ENCODE results near the gene SLIT3.
"Not testable (repeated sequence)": the region's sequence is repeated elsewhere in the genome, so short reads cannot be mapped to it uniquely, and the experiment has no call there.

The SLIT3 gene

GRCh38 chr5:169216866-169217265 lies 84.1 kb downstream of the SLIT3 start:
- DNase-seq, result no peak

DNA sequence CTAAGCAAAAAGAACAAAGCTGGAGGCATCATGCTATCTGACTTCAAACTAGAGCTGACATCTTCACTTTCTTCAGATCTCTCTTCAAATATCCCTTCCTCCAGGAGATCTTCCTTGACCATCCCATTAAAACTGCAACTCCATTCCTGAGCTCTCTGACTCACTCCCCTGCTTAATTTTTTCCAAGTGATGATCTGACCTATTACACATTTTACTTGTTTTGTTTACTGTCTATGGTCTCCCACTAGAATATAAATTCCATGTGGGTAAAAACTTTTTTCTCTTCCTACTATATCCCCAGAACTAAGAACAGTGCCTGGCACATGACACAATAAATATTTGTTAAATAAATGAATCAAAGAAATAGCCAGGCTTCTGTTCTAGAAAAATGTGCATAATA lies 87.5 kb downstream of the SLIT3 start:
- DNase-seq, result no peak

DNA sequence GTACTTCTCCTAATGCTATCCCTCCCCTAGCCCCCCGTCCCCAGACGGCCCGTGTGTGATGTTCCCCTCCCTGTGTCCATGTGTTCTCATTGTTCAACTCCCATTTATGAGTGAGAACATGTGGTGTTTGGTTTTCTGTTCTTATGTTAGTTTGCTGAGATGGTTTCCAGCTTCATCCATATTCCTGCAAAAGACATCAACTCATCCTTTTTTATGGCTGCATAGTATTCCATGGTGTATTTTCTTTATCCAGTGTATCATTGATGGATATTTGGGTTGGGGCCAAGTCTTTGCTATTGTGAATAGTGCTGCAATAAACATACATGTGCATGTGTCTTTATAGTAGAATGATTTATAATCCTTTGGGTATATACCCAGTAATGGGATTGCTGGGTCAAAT lies 89.2 kb downstream of the SLIT3 start:
- not testable (repeated sequence) for DNase-seq

GRCh38 chr5:169204788-169205400 lies 96.0 kb downstream of the SLIT3 start:
- peak; percentile 16 for DNase-seq

- peak; percentile 13 for DNase-seq
Measured at GRCh38 chr5:169202969-169203368, 98.0 kb downstream of the SLIT3 start.

DNA sequence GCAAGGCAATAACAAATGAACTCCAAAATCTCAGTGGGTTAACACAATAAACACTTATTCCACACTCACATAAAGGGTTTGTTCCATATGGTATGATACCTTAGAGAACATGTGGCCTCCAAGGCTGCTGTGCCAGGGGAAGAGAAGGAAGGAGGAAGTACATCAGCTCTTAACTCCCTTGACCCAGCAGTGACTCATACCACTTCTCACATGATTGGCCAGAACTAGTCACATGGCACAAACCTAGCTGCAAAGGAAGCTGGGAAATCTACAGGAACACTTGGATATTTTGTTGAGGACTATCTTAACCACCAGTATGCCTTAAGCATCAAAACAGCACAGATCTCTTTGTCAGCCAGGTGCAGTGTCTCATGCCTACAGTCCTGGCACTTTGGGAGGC lies 99.3 kb downstream of the SLIT3 start:
- peak; percentile 23 for DNase-seq

DNA sequence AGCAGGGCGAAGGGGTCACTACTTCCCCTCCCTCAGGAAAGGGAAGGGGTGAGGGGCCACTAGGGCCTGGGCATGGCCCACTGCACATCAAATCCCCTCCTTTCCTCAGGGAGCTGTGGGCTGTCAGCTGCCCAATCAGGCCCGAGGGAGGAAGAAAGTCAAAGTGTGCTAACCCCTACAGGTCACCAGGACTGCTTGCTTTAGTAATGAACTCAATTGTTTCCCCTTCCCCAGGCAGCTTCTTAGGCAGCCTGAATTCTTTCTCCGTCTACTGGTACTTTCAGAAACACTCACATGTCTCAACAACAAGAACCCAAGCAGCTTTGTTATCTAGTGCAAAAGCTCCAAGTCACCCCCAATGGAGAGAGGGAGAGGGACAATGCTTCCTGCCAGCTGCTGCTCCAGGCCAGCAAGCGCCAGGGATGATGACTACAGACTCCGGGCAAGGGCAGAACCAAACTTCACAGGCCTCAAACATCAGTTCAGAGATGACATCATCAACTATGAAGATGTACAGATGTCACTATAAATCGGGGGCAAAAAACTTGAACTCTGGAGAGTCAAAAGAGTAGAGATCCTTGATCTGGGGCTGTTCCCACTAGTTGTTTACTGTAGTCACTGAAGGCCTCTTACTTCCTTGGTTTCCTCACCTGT lies 100.7 kb downstream of the SLIT3 start:
- peak; percentile 18 for DNase-seq

GRCh38 chr5:169197343-169197742 lies 103.6 kb downstream of the SLIT3 start:
- DNase-seq, result no peak

DNA sequence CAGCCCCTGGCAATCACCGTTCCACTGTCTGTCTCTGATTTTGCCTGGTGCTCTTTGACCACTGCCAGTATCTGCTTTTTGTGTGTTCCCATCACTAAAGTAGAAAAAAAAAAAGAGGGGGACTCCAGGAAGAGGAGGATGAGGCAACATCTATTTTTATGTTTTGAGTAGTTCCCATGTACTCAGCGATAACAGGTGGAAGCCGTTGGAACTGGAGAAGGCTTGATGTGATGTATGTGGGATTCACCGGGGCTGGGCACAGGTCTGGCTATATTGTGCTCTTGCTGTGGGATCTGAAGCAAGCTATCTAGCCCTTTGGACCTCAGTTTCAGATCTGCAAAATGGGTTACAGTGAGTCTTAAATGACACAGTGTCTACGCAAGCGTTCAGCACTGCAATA lies 104.9 kb downstream of the SLIT3 start:
- peak; percentile 7 for DNase-seq

DNA sequence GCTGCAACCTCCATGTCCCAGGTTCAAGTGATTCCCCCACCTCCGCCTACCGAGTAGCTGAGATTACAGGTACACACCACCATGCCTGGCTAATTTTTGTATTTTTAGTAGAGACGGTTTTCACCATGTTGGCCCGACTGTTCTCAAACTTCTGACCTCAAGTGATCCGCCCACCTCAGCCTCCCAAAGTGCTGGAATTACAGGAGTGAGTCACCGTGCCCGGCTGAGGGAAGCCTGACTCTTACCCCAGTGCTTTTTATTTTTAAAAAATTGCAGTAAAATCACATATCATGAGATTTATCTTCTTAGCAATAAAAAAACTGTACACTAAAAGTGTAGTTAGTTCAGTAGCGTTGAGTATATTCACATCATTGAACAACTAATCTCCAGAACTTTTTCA lies 105.3 kb downstream of the SLIT3 start:
- no peak for DNase-seq

DNA sequence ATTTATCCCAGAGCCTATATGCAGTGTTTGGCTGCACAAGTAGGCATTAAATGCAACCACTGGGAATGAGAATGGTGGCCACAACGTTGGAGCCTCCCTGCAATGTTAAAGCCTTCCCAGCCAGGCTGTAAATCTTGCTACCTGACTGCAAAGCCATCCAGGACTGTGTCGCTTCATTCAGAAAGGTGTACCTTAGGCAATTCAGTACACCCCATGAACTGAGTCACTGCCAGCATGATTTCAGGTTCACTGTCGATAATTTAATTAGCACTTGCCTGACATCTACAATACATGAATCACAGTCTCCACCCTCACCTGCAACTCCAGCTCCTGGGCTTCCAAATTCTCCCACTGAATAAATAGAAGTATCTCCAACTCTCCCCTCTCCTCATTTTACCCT lies 108.4 kb downstream of the SLIT3 start:
- DNase-seq, result peak; percentile 31

- DNase-seq, result peak; percentile 2
Measured at GRCh38 chr5:169190849-169191248, 110.1 kb downstream of the SLIT3 start.

GRCh38 chr5:169185626-169186025 lies 115.3 kb downstream of the SLIT3 start:
- no peak for DNase-seq

GRCh38 chr5:169183576-169183975 lies 117.4 kb downstream of the SLIT3 start:
- no peak for DNase-seq

- DNase-seq, result no peak
Measured at GRCh38 chr5:169182797-169183196, 118.1 kb downstream of the SLIT3 start.

DNA sequence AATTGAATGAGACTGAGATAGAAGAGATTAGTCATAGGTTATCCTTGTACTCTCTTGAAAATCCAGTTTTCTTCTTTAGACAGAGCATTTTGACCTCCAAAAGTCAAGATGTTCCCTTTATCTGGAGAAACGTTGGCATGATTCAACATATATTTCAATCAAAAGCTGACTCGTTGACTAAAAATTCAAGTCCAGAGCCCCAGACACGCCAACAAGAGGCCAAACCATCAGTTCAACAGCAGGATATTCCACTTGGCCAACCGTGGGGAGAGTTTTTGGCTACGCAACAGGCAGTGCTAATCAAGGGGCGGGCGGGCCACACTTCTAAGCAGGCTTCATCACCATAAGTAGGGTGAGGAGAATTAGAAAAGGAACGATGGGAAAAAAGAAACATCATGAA lies 119.1 kb downstream of the SLIT3 start:
- DNase-seq, result no peak

DNA sequence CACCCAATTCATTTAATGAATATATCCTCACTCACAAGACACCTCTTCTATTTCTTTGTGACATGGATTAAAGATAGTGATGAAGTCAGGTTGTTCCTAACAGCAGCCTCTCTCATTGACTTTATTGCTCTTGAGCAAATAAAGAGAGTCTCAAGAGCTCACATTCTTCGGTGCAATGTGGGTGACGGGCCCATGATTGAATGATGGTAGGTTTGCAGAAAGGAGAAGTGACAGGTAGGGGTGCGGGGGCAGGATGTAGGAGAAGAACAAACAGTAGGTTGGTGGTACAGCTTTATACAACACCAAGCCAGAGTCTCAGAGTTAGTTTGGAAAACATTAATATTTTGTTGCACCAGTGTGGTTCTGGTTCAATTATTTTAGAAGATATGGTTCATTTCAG lies 122.2 kb downstream of the SLIT3 start:
- DNase-seq, result no peak

DNA sequence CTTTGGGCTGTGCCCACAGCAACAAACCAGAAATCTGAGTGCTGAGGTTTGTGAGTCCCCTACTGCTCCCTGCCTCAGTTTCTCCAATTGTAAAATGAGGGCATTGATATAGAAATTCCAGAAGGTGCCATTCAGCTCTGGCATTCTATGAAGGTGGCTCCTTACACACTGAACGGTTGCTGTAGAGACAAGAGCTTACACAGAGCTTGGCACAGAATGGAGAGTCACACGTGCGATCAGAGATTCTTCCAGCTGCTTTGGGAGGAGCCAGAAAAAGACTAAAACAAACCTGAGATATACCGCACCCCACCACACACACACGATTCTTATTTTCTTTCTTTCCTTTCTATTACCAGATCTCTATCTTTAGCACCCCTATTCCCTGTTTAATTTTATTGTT lies 122.7 kb downstream of the SLIT3 start:
- no peak for DNase-seq

- DNase-seq, result no peak
Measured at GRCh38 chr5:169176709-169177694, 123.9 kb downstream of the SLIT3 start.

- no peak for DNase-seq
Measured at GRCh38 chr5:169175733-169176132, 125.2 kb downstream of the SLIT3 start.

GRCh38 chr5:169174923-169175322 lies 126.0 kb downstream of the SLIT3 start:
- no peak for DNase-seq

GRCh38 chr5:169173372-169173771 lies 127.6 kb downstream of the SLIT3 start:
- no peak for DNase-seq

- DNase-seq, result no peak
Measured at GRCh38 chr5:169171515-169171914, 129.4 kb downstream of the SLIT3 start.

- no peak for DNase-seq
Measured at GRCh38 chr5:169169783-169170182, 131.2 kb downstream of the SLIT3 start.

Data from right forelimb (tissue), 1 donor.